GM23338 (cell line): ENCODE data around the gene GMEB2. TPM values are rescaled to one million over a fixed set of nuclear protein-coding genes. Genes with fewer than 3 reads are reported as not detected.
A peak's percentile ranks its signal among the peaks of the same experiment; 100 is the strongest.

Source experiments
- ATAC-seq: fragments of 200-7000 bp; cut with Tn5 transposase; 3 replicates; pipeline ENCODE4 v1.9.1; 2020
- DNase-seq: peaks from one replicate; pipeline ENCODE4 v3.0.0-alpha.2; 2015; ENCODE audit warnings: low spot score
- H2AFZ ChIP-seq: fragments of 200-600 bp; sonication (generic); 2 replicates; pipeline ENCODE4 v1.8.0; 2016; ENCODE audit warnings: antibody characterized with exemption, mild to moderate bottlenecking, moderate library complexity
- H3F3A ChIP-seq: fragments of 200-600 bp; sonication (generic); replicated peaks from 2 replicates; pipeline ENCODE4 v1.8.0; 2017; ENCODE audit warnings: antibody characterized with exemption, mixed run types, low read depth
- H3K27ac ChIP-seq: fragments of 200-600 bp; sonication (generic); 2 replicates; pipeline ENCODE4 v1.6.1; 2016; ENCODE audit warnings: low read depth
- H3K27me3 ChIP-seq: fragments of 200-600 bp; sonication (generic); 2 replicates; pipeline ENCODE4 v1.8.0; 2016; ENCODE audit warnings: mild to moderate bottlenecking, mixed run types, moderate library complexity; ENCODE audit not compliant: insufficient read depth
- H3K36me3 ChIP-seq: fragments of 200-600 bp; sonication (generic); 2 replicates; pipeline ENCODE4 v1.8.0; 2016; ENCODE audit warnings: mild to moderate bottlenecking; ENCODE audit not compliant: insufficient read depth
- H3K4me1 ChIP-seq: fragments of 200-600 bp; sonication (generic); 2 replicates; pipeline ENCODE4 v1.8.0; 2016; ENCODE audit warnings: mild to moderate bottlenecking, moderate library complexity; ENCODE audit not compliant: insufficient read depth
- H3K4me2 ChIP-seq: fragments of 200-600 bp; sonication (generic); 2 replicates; pipeline ENCODE4 v1.7.1; 2017; ENCODE audit warnings: mixed run types
- H3K4me3 ChIP-seq: fragments of 200-600 bp; sonication (generic); 2 replicates; pipeline ENCODE4 v1.6.1; 2016; ENCODE audit warnings: mixed run types
- H3K79me2 ChIP-seq: fragments of 200-600 bp; sonication (generic); replicated peaks from 2 replicates; pipeline ENCODE4 v1.8.0; 2017; ENCODE audit warnings: mild to moderate bottlenecking; ENCODE audit not compliant: insufficient read depth
- H3K9me2 ChIP-seq: fragments of 200-600 bp; sonication (generic); 2 replicates; pipeline ENCODE4 v1.8.0; 2017; ENCODE audit not compliant: insufficient read depth
- H4K20me1 ChIP-seq: fragments of 200-600 bp; sonication (generic); replicated peaks from 2 replicates; pipeline ENCODE4 v1.8.0; 2017; ENCODE audit warnings: mild to moderate bottlenecking; ENCODE audit not compliant: insufficient read depth
- H3K27ac Mint-ChIP-seq: 2 replicates; pipeline ENCODE4 v1.8.0; 2020; ENCODE audit warnings: inconsistent platforms, mild to moderate bottlenecking, moderate library complexity, mixed read lengths
- H3K27me3 Mint-ChIP-seq: 3 replicates; pipeline ENCODE4 v1.8.0; 2022; ENCODE audit warnings: low read depth, mild to moderate bottlenecking, moderate library complexity, mixed read lengths, inconsistent platforms; ENCODE audit not compliant: insufficient read depth, poor library complexity
- H3K36me3 Mint-ChIP-seq: 3 replicates; pipeline ENCODE4 v1.8.0; 2021; ENCODE audit warnings: low read depth, mild to moderate bottlenecking, inconsistent platforms, moderate library complexity, mixed read lengths
- H3K4me1 Mint-ChIP-seq: 3 replicates; pipeline ENCODE4 v1.8.0; 2020; ENCODE audit warnings: mild to moderate bottlenecking, inconsistent platforms, mixed read lengths
- H3K4me3 Mint-ChIP-seq: 3 replicates; pipeline ENCODE4 v1.8.0; 2021; ENCODE audit warnings: moderate library complexity, mild to moderate bottlenecking, inconsistent platforms, mixed read lengths
- H3K9me3 Mint-ChIP-seq: 3 replicates; pipeline ENCODE4 v1.8.0; 2020; ENCODE audit warnings: moderate library complexity, mild to moderate bottlenecking, inconsistent platforms, mixed read lengths
- CREB1 ChIP-seq: fragments of 250-450 bp; sonication (Bioruptor Pico); IDR thresholded peaks from 2 replicates; pipeline ENCODE4 v1.5.0; 2020; ENCODE audit warnings: low read depth, mild to moderate bottlenecking, moderate library complexity
- ETS1 ChIP-seq: IDR thresholded peaks from 2 replicates; pipeline ENCODE4 v1.6.1; 2016; ENCODE audit warnings: antibody characterized with exemption
- EZH2 ChIP-seq: fragments of 200-600 bp; sonication (generic); IDR thresholded peaks from one replicate; pipeline ENCODE4 v1.8.0; 2017; ENCODE audit warnings: antibody characterized with exemption, mild to moderate bottlenecking, low read depth; ENCODE audit not compliant: unreplicated experiment
- JUNB ChIP-seq: IDR thresholded peaks from one replicate; pipeline ENCODE4 v1.6.1; 2016; ENCODE audit warnings: antibody characterized with exemption; ENCODE audit not compliant: unreplicated experiment
- NANOG ChIP-seq: IDR thresholded peaks from 2 replicates; pipeline ENCODE4 v1.6.1; 2016; ENCODE audit warnings: antibody characterized with exemption, borderline replicate concordance
- POLR2AphosphoS5 ChIP-seq: IDR thresholded peaks from 2 replicates; pipeline ENCODE4 v1.6.1; 2016; ENCODE audit warnings: antibody characterized with exemption, low read depth
- REST ChIP-seq: IDR thresholded peaks from one replicate; pipeline ENCODE4 v1.6.1; 2018; ENCODE audit warnings: antibody characterized with exemption; ENCODE audit not compliant: unreplicated experiment
- ZNF114 ChIP-seq: fragments of 250-450 bp; sonication (Bioruptor Pico); IDR thresholded peaks from 2 replicates; pipeline ENCODE4 v1.5.0; 2020; ENCODE audit warnings: mild to moderate bottlenecking, moderate library complexity
- ZNF331 ChIP-seq: fragments of 250-450 bp; sonication (Bioruptor Pico); IDR thresholded peaks from 2 replicates; pipeline ENCODE4 v1.5.0; 2020; ENCODE audit warnings: low read depth, mild to moderate bottlenecking, moderate library complexity
- ZNF462 ChIP-seq: fragments of 250-450 bp; sonication (Bioruptor Pico); IDR thresholded peaks from 2 replicates; pipeline ENCODE4 v1.5.0; 2020; ENCODE audit warnings: mild to moderate bottlenecking, moderate library complexity
- polyA plus RNA-seq: library from polyadenylated mRNA; unstranded; fragments of >200 nt; fragmentation: Nextera tagmentation; extraction: Ambion mirVana; gene quantifications from 2 replicates; pipeline ENCODE4 v1.2.1, GENCODE V29; 2016
- total RNA-seq: library from RNA; depleted of rRNA; stranded (reverse); fragments of >200 nt; shearing (Covaris generic); gene quantifications from 2 replicates; pipeline ENCODE4 v1.2.3, GENCODE V29; 2014

The GMEB2 gene
- total and polyA plus RNA-seq, 2 experiments from 2014 or later, result 4.4 to 20.6 TPM

GRCh38 chr20:63658749-63659187, 31.9 kb upstream of the GMEB2 start:
- TF ChIP-seq ZNF114 (CRISPR knock-in tag) (no peak), ZNF331 (CRISPR knock-in tag) (no peak), NANOG (no peak), EZH2 (no peak), REST (no peak), JUNB (no peak)
- Histone ChIP-seq H3F3A (peaks cover 4% of the 10 kb centered on the region; the same call in 1 of the 2 replicates), H3K4me1 (peaks cover 16% of the 10 kb centered on the region), H3K27ac (no peak overlapping the region), H3K36me3 (no peaks in the 10 kb centered on the region), H3K27me3 (no peaks in the 10 kb centered on the region), H3K9me2 (no peaks in the 10 kb centered on the region), H3K4me3 (peak overlapping the region; percentile 99), H2AFZ (peak overlapping the region; percentile 99; the same call in 1 of the 2 replicates), H4K20me1 (no peaks in the 10 kb centered on the region; the same call in 1 of the 2 replicates), H3K4me2 (peak overlapping the region; percentile 95), H3K79me2 (peaks cover 8% of the 10 kb centered on the region)
- ATAC-seq (peak; percentile 23), DNase-seq (no peak)
- H3K9me3 Mint-ChIP-seq, result no peaks in the 10 kb centered on the region
- peak overlapping the region; percentile 99 for H3K4me3 Mint-ChIP-seq
- H3K36me3 Mint-ChIP-seq, result peaks cover 27% of the 10 kb centered on the region
- H3K27me3 Mint-ChIP-seq, result peaks cover 10% of the 10 kb centered on the region
- H3K27ac Mint-ChIP-seq, result peak overlapping the region; percentile 98
- H3K4me1 Mint-ChIP-seq, result peaks cover 31% of the 10 kb centered on the region

- peak within 1 kb of the TSS; percentile 99 for H2AFZ ChIP-seq
- peak within 1 kb of the TSS; percentile 80 for H3K27ac ChIP-seq
- H3K4me2 ChIP-seq, result peak within 1 kb of the TSS; percentile 95
- peaks cover 32% of the 10 kb centered on the region for H3K4me1 Mint-ChIP-seq
- H3K27me3 Mint-ChIP-seq, result peaks cover 10% of the 10 kb centered on the region
- H3K79me2 ChIP-seq, result peaks cover 8% of the 10 kb centered on the region
- peak within 1 kb of the TSS; percentile 99 for H3K4me3 ChIP-seq
- H3K4me1 ChIP-seq, result peaks cover 16% of the 10 kb centered on the region
- H3K27me3 ChIP-seq, result no peaks in the 10 kb centered on the region
- peaks cover 25% of the 10 kb centered on the region for H3K36me3 Mint-ChIP-seq
- DNase-seq (peak; percentile 96), ATAC-seq (peak; percentile 84)
- H3F3A ChIP-seq, result peaks cover 4% of the 10 kb centered on the region; the same call in 1 of the 2 replicates
- H3K9me3 Mint-ChIP-seq, result no peaks in the 10 kb centered on the region
- H3K27ac Mint-ChIP-seq, result peak within 1 kb of the TSS; percentile 98
- H3K4me3 Mint-ChIP-seq, result peak within 1 kb of the TSS; percentile 99
- no peaks in the 10 kb centered on the region for H3K36me3 ChIP-seq
- TF ChIP-seq CREB1 (CRISPR knock-in tag) (peak; percentile 72), POLR2AphosphoS5 (peak; percentile 53), ETS1 (peak; percentile 87), ZNF462 (CRISPR knock-in tag) (no peak), NANOG (no peak)
- no peaks in the 10 kb centered on the region; the same call in 1 of the 2 replicates for H4K20me1 ChIP-seq
- no peaks in the 10 kb centered on the region for H3K9me2 ChIP-seq
Observed at GRCh38 chr20:63657937-63658748, 31.2 kb upstream of the GMEB2 start, which contains the start of gene RTEL1. Gene RTEL1 (plus strand): TSS chr20:63658312. CDS start chr20:63659403, 1,091 bp downstream.
